Endodermal cell (in vitro differentiated cells): ENCODE results near the gene TPGS2. TPM values are rescaled to one million over a fixed set of nuclear protein-coding genes. Genes with fewer than 3 reads are reported as not detected.

Experiments used
- DNase-seq: peaks from one replicate; pipeline ENCODE4 v3.0.0-alpha.2; 2017
- H3K27ac ChIP-seq: 2 replicates; pipeline ENCODE4 v1.5.1; 2013; ENCODE audit warnings: mild to moderate bottlenecking, low read depth, low read length, moderate library complexity
- H3K27me3 ChIP-seq: 2 replicates; pipeline ENCODE4 v1.6.1; 2013; ENCODE audit warnings: mild to moderate bottlenecking, low read length, moderate library complexity; ENCODE audit not compliant: insufficient read depth, control insufficient read depth, poor library complexity, severe bottlenecking
- H3K36me3 ChIP-seq: 2 replicates; pipeline ENCODE4 v1.7.0; 2013; ENCODE audit warnings: mild to moderate bottlenecking, low read length, moderate library complexity; ENCODE audit not compliant: control insufficient read depth, insufficient read depth
- H3K4me1 ChIP-seq: one replicate; pipeline ENCODE4 v1.7.0; 2013; ENCODE audit warnings: low read length; ENCODE audit not compliant: control insufficient read depth, insufficient read depth
- H3K4me3 ChIP-seq: 2 replicates; pipeline ENCODE4 v1.5.1; 2013; ENCODE audit warnings: mild to moderate bottlenecking, low read length, moderate library complexity
- H3K9ac ChIP-seq: 2 replicates; pipeline ENCODE4 v1.6.1; 2013; ENCODE audit warnings: mild to moderate bottlenecking, low read length, moderate library complexity; ENCODE audit not compliant: poor library complexity, severe bottlenecking; ENCODE audit errors: extremely low read depth
- H3K9me3 ChIP-seq: 2 replicates; pipeline ENCODE4 v1.6.1; 2013; ENCODE audit warnings: mild to moderate bottlenecking, low read length, moderate library complexity; ENCODE audit not compliant: control insufficient read depth
- H3K27ac Mint-ChIP-seq: 2 replicates; pipeline ENCODE4 v1.8.0; 2020; ENCODE audit warnings: mixed read lengths
- H3K27me3 Mint-ChIP-seq: 2 replicates; pipeline ENCODE4 v1.8.0; 2021; ENCODE audit warnings: mild to moderate bottlenecking, mixed read lengths; ENCODE audit not compliant: insufficient read depth
- H3K36me3 Mint-ChIP-seq: 2 replicates; pipeline ENCODE4 v1.8.0; 2020; ENCODE audit warnings: low read depth, mixed read lengths
- H3K4me1 Mint-ChIP-seq: 2 replicates; pipeline ENCODE4 v1.8.0; 2020; ENCODE audit warnings: mixed read lengths
- H3K4me3 Mint-ChIP-seq: 2 replicates; pipeline ENCODE4 v1.8.0; 2020; ENCODE audit warnings: mild to moderate bottlenecking, moderate library complexity, mixed read lengths
- H3K9me3 Mint-ChIP-seq: 2 replicates; pipeline ENCODE4 v1.8.0; 2020; ENCODE audit warnings: mild to moderate bottlenecking, mixed read lengths
- WGBS, 2 experiments: methylation state at CpG; one replicate each; pipeline versions ENCODE4 v1.1.5 to v1.1.7; 2013; ENCODE audit warnings: missing lambda C conversion rate in 2 of 2, mixed read lengths in 1 of 2; ENCODE audit not compliant: insufficient coverage in 1 of 2, insufficient read length in 1 of 2; 5-methylcytosine and 5-hydroxymethylcytosine counted together
- total RNA-seq, 2 donors: library from RNA; stranded (reverse); fragmentation: NEBNext Ultra II Directional in 1 of 2; extraction: Animal tissue kit (Norgen Biotek cat#: 25700) in 1 of 2; gene quantifications; 2 replicates in 1 of 2; 3 replicates in 1 of 2; pipeline ENCODE4 v1.2.1, GENCODE V29; 2021
- TF ChIP-seq, protein P1 (sequence below): fragments of 200-600 bp; sonication (generic); conservative IDR thresholded peaks from 2 replicates; pipeline ENCODE4 v1.5.0; 2021; ENCODE audit warnings: antibody characterized with exemption, mild to moderate bottlenecking

The TPGS2 gene
- total RNA-seq, 2 donors from 2014 or later: 117 to 128 TPM

DNA sequence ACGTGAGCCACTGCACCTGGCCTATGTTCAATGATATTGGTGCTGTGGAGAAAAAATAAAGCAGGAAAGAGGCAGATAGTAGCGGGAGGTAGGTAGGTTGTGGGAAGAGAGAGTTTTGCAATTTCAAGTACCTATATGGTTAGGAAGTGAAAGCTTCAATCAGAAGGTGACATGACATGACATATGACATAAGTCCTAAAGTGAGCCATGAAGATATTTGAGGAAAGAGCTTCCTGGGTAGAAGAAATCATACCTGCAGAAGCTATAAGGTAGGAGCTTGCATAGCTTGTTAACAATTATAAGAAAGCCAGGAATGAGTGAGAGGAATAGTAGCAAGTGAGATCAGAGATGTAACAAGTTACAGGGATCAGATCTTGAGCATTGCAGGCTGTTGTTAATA, 4.3 kb upstream of the TPGS2 start:
- no peak overlapping the region for H3K4me3 ChIP-seq
- 87 to 89% methylated on average over 2 of the region's 2 CpGs for WGBS, 2 experiments
- TF ChIP-seq, protein P1, sequence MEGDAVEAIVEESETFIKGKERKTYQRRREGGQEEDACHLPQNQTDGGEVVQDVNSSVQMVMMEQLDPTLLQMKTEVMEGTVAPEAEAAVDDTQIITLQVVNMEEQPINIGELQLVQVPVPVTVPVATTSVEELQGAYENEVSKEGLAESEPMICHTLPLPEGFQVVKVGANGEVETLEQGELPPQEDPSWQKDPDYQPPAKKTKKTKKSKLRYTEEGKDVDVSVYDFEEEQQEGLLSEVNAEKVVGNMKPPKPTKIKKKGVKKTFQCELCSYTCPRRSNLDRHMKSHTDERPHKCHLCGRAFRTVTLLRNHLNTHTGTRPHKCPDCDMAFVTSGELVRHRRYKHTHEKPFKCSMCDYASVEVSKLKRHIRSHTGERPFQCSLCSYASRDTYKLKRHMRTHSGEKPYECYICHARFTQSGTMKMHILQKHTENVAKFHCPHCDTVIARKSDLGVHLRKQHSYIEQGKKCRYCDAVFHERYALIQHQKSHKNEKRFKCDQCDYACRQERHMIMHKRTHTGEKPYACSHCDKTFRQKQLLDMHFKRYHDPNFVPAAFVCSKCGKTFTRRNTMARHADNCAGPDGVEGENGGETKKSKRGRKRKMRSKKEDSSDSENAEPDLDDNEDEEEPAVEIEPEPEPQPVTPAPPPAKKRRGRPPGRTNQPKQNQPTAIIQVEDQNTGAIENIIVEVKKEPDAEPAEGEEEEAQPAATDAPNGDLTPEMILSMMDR: no peak
- H3K27me3 Mint-ChIP-seq: peaks cover 2% of the 10 kb centered on the region
- H3K36me3 Mint-ChIP-seq: peaks cover 7% of the 10 kb centered on the region
- no peak overlapping the region for H3K27ac ChIP-seq
- H3K9me3 Mint-ChIP-seq: no peaks in the 10 kb centered on the region
- no peak overlapping the region for H3K9ac ChIP-seq
- no peaks in the 10 kb centered on the region for H3K4me1 ChIP-seq
- H3K9me3 ChIP-seq: no peaks in the 10 kb centered on the region
- no peaks in the 10 kb centered on the region for H3K27me3 ChIP-seq
- no peak overlapping the region for H3K4me3 Mint-ChIP-seq
- no peak for DNase-seq
- peaks cover 12% of the 10 kb centered on the region for H3K36me3 ChIP-seq
- no peak overlapping the region for H3K27ac Mint-ChIP-seq
- peaks cover 10% of the 10 kb centered on the region for H3K4me1 Mint-ChIP-seq

- H3K4me3 ChIP-seq: no peak overlapping the region
- H3K4me3 Mint-ChIP-seq: no peak overlapping the region
- peaks cover 17% of the 10 kb centered on the region for H3K4me1 Mint-ChIP-seq
- no peak overlapping the region for H3K9ac ChIP-seq
- TF ChIP-seq, protein P1: no peak
- no peak for DNase-seq
- peaks cover 4% of the 10 kb centered on the region for H3K36me3 Mint-ChIP-seq
- H3K9me3 ChIP-seq: no peaks in the 10 kb centered on the region
- no peaks in the 10 kb centered on the region for H3K9me3 Mint-ChIP-seq
- H3K27ac ChIP-seq: no peak overlapping the region
- no peaks in the 10 kb centered on the region for H3K27me3 ChIP-seq
- H3K27ac Mint-ChIP-seq: no peak overlapping the region
- WGBS, 2 experiments: 75 to 88% methylated on average over 1 of the region's 1 CpG
- peaks cover 2% of the 10 kb centered on the region for H3K27me3 Mint-ChIP-seq
- no peaks in the 10 kb centered on the region for H3K4me1 ChIP-seq
- H3K36me3 ChIP-seq: peaks cover 9% of the 10 kb centered on the region
These were observed 2.3 kb upstream of the TPGS2 start for GRCh38 chr18:36831139-36831538.

GRCh38 chr18:36830158-36830495, 1.3 kb upstream of the TPGS2 start:
- Mint-ChIP-seq H3K4me3 (peak overlapping the region; percentile 96), H3K9me3 (no peaks in the 10 kb centered on the region), H3K36me3 (peaks cover 4% of the 10 kb centered on the region), H3K27ac (no peak overlapping the region), H3K27me3 (peaks cover 2% of the 10 kb centered on the region), H3K4me1 (peaks cover 17% of the 10 kb centered on the region)
- Histone ChIP-seq H3K27ac (no peak overlapping the region), H3K9ac (no peak overlapping the region), H3K9me3 (no peaks in the 10 kb centered on the region), H3K36me3 (peaks cover 5% of the 10 kb centered on the region), H3K4me3 (peak overlapping the region; percentile 100), H3K4me1 (no peaks in the 10 kb centered on the region), H3K27me3 (no peaks in the 10 kb centered on the region)
- 90 to 100% methylated on average over 1 of the region's 1 CpG for WGBS, 2 experiments
- DNase-seq: no peak
- TF ChIP-seq, protein P1: no peak
